GM12891 (cell line): ENCODE data around the gene RIPPLY1.

Experiments used
- DNase-seq: peaks from one replicate; pipeline ENCODE4 v3.0.0; 2011; ENCODE audit warnings: low spot score; ENCODE audit not compliant: insufficient read length
- FAIRE-seq: peaks from 2 replicates; lab custom pipeline; 2011; peaks lifted over from hg19 to GRCh38; lab: Jason Lieb, UNC
- PAX5 ChIP-seq: IDR thresholded peaks from 2 replicates; pipeline ENCODE4 v1.6.1; 2011; ENCODE audit warnings: low read length, moderate library complexity, mild to moderate bottlenecking; ENCODE audit not compliant: insufficient read depth, severe bottlenecking
- POLR2A ChIP-seq: IDR thresholded peaks from 2 replicates; pipeline ENCODE4 v1.6.1; 2011; ENCODE audit warnings: low read depth, low read length, control low read depth
- POLR2AphosphoS5 ChIP-seq: IDR thresholded peaks from 2 replicates; pipeline ENCODE4 v1.6.1; 2011; ENCODE audit warnings: low read depth, low read length, control low read depth
- POU2F2 ChIP-seq: IDR thresholded peaks from 2 replicates; pipeline ENCODE4 v1.6.1; 2011; ENCODE audit warnings: low read depth, mild to moderate bottlenecking, control low read depth, low read length, moderate library complexity
- SPI1 ChIP-seq: IDR thresholded peaks from 2 replicates; pipeline ENCODE4 v1.6.1; 2011; ENCODE audit warnings: low read depth, low read length, control low read depth
- TAF1 ChIP-seq: IDR thresholded peaks from 2 replicates; pipeline ENCODE4 v1.6.1; 2011; ENCODE audit warnings: low read depth, low read length, control low read depth

The RIPPLY1 gene

DNA sequence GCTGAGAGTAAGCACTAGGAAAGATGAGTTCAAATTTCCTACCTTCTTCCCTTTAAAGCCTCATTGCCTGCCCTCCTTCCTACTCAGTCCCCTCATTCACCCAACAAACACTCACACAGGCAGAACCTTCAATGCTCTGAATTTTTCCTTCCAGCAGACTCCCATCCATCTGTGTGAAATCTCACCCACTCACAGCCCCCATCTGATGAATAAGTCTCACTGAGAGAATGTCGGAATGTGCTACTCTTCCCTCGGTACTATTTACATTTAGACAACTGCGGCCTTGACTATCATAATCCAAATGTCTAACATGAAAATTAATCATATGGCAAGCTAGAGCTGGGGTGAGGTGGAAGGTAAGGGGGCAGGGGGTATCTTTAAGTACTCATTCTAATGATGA is 36.4 kb upstream of the RIPPLY1 start:
- no peak for DNase-seq
- FAIRE-seq, result no peak
- no peak for TF ChIP-seq TAF1
- TF ChIP-seq POU2F2, result no peak
- no peak for TF ChIP-seq SPI1

DNA sequence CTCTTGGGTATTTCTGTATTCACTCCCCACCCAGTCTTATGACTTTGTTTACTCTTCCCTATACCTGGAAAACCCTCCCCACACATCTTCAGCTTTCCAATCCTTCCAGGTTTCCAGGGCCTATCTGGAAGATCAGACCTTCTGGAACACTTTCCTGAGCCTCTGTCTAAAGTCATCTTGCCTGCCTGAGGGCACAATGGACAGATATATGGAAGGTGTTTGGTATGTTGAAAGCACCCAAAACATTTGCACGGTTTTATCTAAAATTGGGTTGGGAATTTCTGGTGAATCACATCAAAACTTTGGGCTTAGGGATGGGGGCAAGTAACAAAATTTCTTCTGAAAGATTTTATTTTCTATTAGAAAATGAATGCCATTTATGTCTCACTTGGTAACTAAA is 33.1 kb upstream of the RIPPLY1 start:
- no peak for TF ChIP-seq POLR2A
- no peak for TF ChIP-seq TAF1
- no peak for TF ChIP-seq POU2F2
- TF ChIP-seq PAX5, result no peak
- TF ChIP-seq SPI1, result no peak
- no peak for TF ChIP-seq POLR2AphosphoS5
- DNase-seq (no peak), FAIRE-seq (no peak)

DNA sequence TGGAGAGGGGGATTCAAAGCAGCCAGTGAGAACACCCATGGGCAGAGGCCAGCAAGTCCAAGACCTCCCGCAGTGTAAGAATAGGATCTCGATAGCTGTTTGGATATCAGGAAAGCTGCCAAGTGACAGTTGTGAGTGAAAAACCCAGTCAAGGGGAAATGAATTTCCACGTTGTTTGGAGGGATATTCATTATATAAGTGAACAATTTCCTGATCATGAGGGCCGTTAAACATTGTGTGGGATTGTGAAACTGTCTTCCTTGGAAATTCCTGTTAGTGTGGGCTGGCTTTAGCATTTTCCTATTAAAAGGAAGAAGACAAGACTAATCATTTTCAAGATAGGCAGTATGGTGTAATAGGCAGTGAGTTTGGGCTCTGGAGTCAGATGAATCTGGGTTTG is 32.0 kb upstream of the RIPPLY1 start:
- TF ChIP-seq POLR2A (no peak), POLR2AphosphoS5 (no peak), TAF1 (no peak), PAX5 (no peak), POU2F2 (no peak), SPI1 (no peak)
- FAIRE-seq, result no peak
- DNase-seq, result no peak

DNA sequence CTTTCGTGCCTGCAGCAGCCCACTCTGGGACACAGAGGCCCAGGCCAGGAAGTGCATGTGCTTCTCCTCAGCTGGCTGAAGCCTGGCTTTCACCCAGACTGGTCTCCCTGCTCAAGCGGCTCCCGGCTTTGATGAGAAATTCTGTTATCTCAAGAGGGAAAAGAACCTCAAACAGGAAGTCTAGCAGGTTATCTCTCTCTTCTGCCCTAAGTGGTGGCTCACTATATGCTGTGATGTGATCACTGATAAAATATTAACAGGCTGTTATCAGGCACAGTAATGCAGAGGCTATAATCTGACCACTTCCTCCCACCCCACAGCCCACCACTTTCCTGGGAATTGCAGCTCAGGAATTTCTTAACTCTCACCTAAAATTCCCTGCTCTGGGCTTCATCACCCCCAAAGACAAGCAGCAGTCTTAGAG is 30.4 kb upstream of the RIPPLY1 start:
- no peak for DNase-seq
- FAIRE-seq, result no peak
- TF ChIP-seq PAX5, result no peak

DNA sequence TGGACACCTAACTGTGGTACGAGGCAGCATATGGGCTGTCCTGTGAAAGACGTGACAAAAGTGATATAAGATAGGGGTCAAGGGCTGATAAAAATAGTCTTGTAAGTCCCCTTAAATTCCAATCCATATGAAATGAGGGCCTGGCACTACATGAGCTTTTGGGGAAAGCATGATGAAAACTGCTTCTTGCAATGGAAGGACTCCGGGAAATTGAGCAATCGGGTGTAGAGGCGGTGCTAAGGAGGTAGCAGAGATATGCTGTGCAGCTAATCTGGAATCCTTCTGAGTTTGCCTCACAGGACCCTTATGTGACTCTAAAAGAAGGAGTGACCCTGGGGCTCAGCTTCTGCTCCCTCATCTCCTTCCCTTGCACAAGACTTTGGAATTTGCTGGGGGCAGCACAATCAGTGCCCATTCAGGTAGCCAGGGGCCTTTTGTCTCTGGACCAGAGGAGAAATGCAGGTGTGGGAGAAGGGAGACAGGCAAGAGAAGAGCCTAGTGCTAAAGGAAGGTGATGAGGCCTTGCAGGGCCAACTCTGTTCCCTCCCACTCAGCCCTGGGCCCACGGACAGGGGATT is 29.9 kb upstream of the RIPPLY1 start:
- no peak for FAIRE-seq

DNA sequence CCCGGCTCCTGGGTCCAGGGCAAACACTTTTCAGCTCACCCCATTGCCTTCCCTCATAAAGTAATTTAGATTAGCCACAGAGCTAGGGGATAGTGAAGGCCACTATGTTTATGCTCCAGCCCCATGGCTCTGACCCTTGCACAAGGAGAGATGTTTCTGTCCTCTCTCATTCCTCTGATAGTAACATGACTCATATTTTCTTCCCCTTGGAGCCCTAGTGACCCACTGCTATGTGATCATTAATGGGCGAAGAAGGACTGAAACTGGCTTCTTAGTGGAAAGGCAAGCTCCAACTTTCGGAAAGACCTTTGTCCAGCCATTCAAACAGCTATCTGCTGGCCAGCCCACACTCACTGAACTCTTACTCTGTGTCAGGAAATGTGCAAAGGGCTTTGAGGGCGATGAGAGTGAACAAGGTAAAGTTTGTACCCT is 29.4 kb upstream of the RIPPLY1 start:
- FAIRE-seq (no peak), DNase-seq (no peak)
- TF ChIP-seq SPI1, result no peak
- TF ChIP-seq PAX5, result no peak
- no peak for TF ChIP-seq POLR2AphosphoS5
- TF ChIP-seq POLR2A, result no peak
- no peak for TF ChIP-seq POU2F2
- TF ChIP-seq TAF1, result no peak

More for the DNA sequence above, 29.9 kb upstream of the RIPPLY1 start:
- no peak for DNase-seq
- TF ChIP-seq TAF1 (no peak), POU2F2 (no peak), PAX5 (no peak), POLR2AphosphoS5 (no peak), SPI1 (no peak), POLR2A (no peak)

DNA sequence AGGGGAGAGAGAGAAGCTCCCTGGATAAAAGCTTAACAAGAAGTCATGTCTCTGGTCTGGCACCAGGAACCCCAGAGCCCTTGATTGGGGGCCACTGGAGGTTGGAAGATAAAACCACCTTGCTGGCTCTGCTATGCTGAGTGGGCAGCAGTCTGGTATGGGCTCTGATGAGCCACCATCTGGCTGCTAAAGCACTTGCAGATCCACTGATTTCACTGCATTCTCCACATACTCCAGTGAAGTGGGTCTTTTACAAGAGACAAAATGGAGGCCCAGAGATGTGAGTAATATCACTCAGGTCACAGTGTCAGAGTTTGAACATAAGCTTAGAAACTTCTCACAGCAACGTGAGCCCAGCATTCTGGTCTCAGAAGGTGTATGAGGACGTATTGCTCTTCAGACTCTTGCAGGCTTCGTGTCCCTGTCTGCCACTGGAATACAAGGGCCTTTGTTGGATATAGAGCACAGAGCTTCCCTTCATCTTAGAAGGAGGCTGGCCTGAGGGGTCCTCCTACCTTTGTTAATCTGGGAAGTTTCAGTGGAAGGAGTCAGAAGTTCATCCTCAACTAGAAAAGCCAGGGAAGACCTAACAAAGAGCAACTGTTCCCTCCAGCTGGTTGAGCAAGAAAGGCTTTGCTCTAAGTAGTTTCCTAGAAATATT is 28.8 kb upstream of the RIPPLY1 start:
- no peak for DNase-seq
- TF ChIP-seq POLR2A (no peak), PAX5 (no peak), POLR2AphosphoS5 (no peak), SPI1 (no peak), TAF1 (no peak), POU2F2 (no peak)
- no peak for FAIRE-seq

DNA sequence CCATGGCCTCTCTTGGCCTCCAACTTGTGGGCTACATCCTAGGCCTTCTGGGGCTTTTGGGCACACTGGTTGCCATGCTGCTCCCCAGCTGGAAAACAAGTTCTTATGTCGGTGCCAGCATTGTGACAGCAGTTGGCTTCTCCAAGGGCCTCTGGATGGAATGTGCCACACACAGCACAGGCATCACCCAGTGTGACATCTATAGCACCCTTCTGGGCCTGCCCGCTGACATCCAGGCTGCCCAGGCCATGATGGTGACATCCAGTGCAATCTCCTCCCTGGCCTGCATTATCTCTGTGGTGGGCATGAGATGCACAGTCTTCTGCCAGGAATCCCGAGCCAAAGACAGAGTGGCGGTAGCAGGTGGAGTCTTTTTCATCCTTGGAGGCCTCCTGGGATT is 25.1 kb upstream of the RIPPLY1 start:
- FAIRE-seq, result no peak

DNA sequence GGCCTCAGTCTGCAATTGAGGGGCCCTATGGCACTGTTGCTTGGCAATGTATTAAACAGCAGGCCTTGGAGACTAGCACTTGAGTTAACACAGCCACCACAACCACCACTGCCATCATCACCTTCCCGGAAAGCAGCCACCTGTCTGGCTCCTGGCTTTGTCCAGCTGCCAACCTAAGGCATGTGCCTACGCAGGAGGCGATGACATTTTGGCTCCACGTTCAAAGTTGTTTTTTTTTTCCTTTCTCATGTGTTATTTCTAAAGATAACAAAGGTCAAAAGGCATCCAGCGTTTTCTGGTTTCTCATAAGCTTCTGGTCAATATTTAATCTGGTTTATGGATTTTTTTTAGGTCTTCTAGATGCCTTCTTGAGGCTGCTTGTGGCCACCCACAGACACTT is 24.6 kb upstream of the RIPPLY1 start:
- no peak for TF ChIP-seq POLR2A
- no peak for FAIRE-seq
- DNase-seq, result no peak

More for the DNA sequence above, 25.1 kb upstream of the RIPPLY1 start:
- TF ChIP-seq POU2F2, result no peak
- TF ChIP-seq POLR2A, result no peak
- TF ChIP-seq SPI1, result no peak
- TF ChIP-seq PAX5, result no peak
- DNase-seq, result no peak

DNA sequence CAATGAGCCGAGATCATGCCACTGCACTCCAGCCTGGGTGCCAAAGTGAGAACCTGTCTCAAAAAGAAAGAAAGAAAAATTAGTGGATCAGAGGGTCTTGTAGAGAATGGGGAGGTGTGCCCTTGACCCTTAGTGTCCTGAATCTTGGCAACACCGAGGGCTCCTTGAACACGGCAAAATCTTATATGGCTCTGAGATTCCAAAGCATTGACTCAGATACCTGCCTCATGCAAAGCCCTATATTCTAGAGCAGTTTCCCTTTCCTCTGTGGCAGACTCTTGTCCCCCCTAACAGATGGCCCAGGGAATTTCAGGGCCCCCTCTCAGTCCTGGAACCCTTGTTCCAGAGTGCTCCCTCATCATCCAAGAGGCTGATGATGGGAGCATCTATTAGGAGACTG is 23.9 kb upstream of the RIPPLY1 start:
- no peak for TF ChIP-seq TAF1
- TF ChIP-seq POU2F2, result no peak
- no peak for TF ChIP-seq PAX5
- TF ChIP-seq POLR2A, result no peak
- no peak for TF ChIP-seq POLR2AphosphoS5
- no peak for TF ChIP-seq SPI1
- FAIRE-seq, result no peak
- no peak for DNase-seq

DNA sequence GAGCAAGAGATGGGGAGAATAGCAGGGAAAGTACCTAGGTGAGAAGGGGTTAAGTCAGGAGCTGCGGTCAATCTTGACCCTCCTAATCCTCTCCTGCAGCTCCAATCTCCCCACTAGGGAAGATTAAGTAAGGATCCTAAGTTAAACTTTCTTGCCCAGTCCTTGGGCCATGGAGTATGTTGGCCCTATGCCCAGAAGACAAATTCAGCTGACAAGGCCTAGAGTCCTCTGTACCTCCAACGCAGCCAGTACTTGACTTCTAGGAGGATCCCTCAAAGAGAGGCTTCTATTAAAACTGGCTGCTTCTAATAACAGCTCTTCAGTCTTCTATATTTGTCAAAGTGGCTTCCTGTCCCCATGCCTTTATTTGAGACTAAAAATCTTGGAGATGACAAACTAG is 18.5 kb upstream of the RIPPLY1 start:
- no peak for TF ChIP-seq SPI1
- TF ChIP-seq POLR2A, result no peak
- no peak for TF ChIP-seq POU2F2
- no peak for TF ChIP-seq PAX5
- no peak for TF ChIP-seq POLR2AphosphoS5
- TF ChIP-seq TAF1, result no peak
- FAIRE-seq, result no peak

More for the DNA sequence above, 18.5 kb upstream of the RIPPLY1 start:
- no peak for DNase-seq
